Right lobe of liver (tissue), 6 donors: ENCODE data around the gene LRRC73. TPM values are rescaled to one million over a fixed set of nuclear protein-coding genes. Genes with fewer than 3 reads are reported as not detected.
"Not testable (repeated sequence)": the region's sequence is repeated elsewhere in the genome, so short reads cannot be mapped to it uniquely, and the experiment has no call there.

Experiments used
- ATAC-seq, 4 donors: fragments of 200-7000 bp; cut with Tn5 transposase; one replicate each; pipeline ENCODE4 v1.9.1; 2020; ENCODE audit warnings: mild to moderate bottlenecking in 4 of 4, moderate library complexity in 4 of 4
- DNase-seq, 3 donors: peaks; one replicate each; pipeline ENCODE4 v3.0.0-alpha.2; 2020
- H3K27ac ChIP-seq, 3 donors: fragments of 200-600 bp; one replicate each; pipeline ENCODE4 v1.8.0; 2022
- H3K27me3 ChIP-seq, 2 donors: fragments of 200-600 bp; one replicate each; pipeline ENCODE4 v1.8.0; 2022
- H3K36me3 ChIP-seq, 4 donors: fragments of 200-600 bp; sonication (generic) in 1 of 4; one replicate each; pipeline versions ENCODE4 v1.5.1 to v1.8.0; 2017 to 2022; ENCODE audit warnings: control low read depth in 1 of 4
- H3K4me1 ChIP-seq, 4 donors: fragments of 200-600 bp; sonication (generic) in 1 of 4; one replicate each; pipeline versions ENCODE4 v1.5.1 to v1.8.0; 2017 to 2022; ENCODE audit warnings: control low read depth in 1 of 4
- H3K4me3 ChIP-seq, 3 donors: fragments of 200-600 bp; one replicate each; pipeline ENCODE4 v1.8.0; 2022
- H3K9me3 ChIP-seq, 4 donors: fragments of 200-600 bp; sonication (generic) in 1 of 4; one replicate each; pipeline versions ENCODE4 v1.5.1 to v1.8.0; 2017 to 2022; ENCODE audit warnings: control low read depth in 1 of 4
- CTCF ChIP-seq, 4 donors: fragments of 200-600 bp in 3 of 4; fragments of 450-650 bp in 1 of 4; IDR thresholded peaks; one replicate each; pipeline versions ENCODE4 v1.5.1 to v1.8.0; 2016 to 2022; ENCODE audit warnings: antibody characterized with exemption in 4 of 4, mild to moderate bottlenecking in 2 of 4
- POLR2A ChIP-seq: fragments of 450-650 bp; IDR thresholded peaks from one replicate; pipeline ENCODE4 v1.6.1; 2017; ENCODE audit warnings: antibody characterized with exemption, mild to moderate bottlenecking
- WGBS: methylation state at CpG from one replicate; pipeline ENCODE4 v1.1.6; 2018; ENCODE audit warnings: low coverage, low lambda C conversion rate; ENCODE audit not compliant: insufficient coverage; ENCODE audit errors: missing lambda C conversion rate; 5-methylcytosine and 5-hydroxymethylcytosine counted together
- intact Hi-C, 2 donors: fragments of 100-400 bp; cut with DNase I; formaldehyde crosslinking; loops; one replicate each; pipeline versions ENCODE4 v1.11.2 to v1.14.1; 2022
- small RNA-seq, 2 experiments: library from RNA; depleted of rRNA; stranded (forward); fragments of <200 nt; gene quantifications; one replicate each; pipeline ENCODE3, GENCODE V24; 2016
- total RNA-seq, 6 experiments: library from RNA; depleted of rRNA in 2 of 6; stranded (reverse); fragments of >200 nt in 2 of 6; fragmentation: NEBNext Ultra II Directional in 3 of 6; extraction: Animal tissue kit (Norgen Biotek cat#: 25700) in 3 of 6; gene quantifications; one replicate each; pipeline versions ENCODE4 v1.1.0 to v1.2.4, GENCODE V29; 2016 to 2023
- donor health status: DM: no; HTN: yes; CAD: no.
- donor health status: DM: no; HTN: no; CAD: no.
- donor health status: DM: no; HTN: no; CAD: no.
- donor health status: DM: no; HTN: yes; CAD: no.
- donor health status: DM: no; HTN: yes; CAD: no.

Gene LRRC73
- total RNA-seq, 6 experiments from 2014 or later, result 0.12 to 0.43 (median 0.26) TPM; not detected in 1

DNA sequence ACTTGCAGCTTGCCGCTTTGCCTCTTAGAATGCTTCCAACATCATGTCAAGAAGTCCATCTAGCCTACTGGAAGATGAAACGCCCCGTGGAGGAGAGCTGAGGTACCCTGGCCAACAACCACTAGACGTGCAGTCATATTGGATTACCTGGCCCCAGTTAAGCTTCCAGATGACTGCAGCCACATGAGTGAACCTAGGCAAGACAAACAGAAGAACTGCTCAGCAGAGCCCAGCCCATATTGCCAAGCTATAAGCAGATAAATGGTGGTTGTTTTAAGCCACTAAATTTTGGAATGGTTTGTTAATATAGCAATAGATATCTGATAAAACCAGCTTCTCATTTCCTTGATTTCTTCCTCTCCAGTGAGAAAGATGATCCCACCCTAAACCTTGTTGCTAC is 50.1 kb downstream of the LRRC73 start:
- H3K4me3 ChIP-seq, result no peak overlapping the region
- WGBS, result 66% methylated on average over 4 of the region's 4 CpGs
- DNase-seq (no peak), ATAC-seq (no peak)
- peaks cover 0 to 4% of the 10 kb centered on the region in 2 donors for H3K27me3 ChIP-seq
- H3K36me3 ChIP-seq, result no peaks in the 10 kb centered on the region
- TF ChIP-seq CTCF (IDR thresholded peaks at IDR 0.05), result no peak
- TF ChIP-seq POLR2A, result no peak
- H3K4me1 ChIP-seq, result peaks cover 0 to 9% (median 0%) of the 10 kb centered on the region in 4 donors
- H3K27ac ChIP-seq, result no peak overlapping the region
- intact Hi-C loops, result no loop called here
- no peaks in the 10 kb centered on the region for H3K9me3 ChIP-seq

DNA sequence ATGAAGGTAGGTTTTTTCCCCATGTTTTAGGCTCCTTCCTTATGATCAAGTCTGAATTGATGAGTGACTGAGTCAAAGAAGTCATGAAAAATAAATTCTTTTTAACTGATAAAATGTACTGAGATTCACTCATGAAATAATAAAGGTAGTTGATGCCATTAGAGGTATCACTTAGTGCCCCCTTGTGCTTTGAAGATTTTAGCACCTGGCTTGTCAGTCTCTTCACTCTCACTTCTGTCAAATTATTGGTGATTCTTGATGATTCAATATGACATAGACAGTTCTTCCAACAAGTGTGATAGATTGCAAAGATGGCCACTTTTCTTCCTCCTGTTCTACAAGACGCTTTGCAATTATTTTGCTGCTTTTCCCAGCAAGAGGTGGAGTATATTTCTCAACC is 50.6 kb downstream of the LRRC73 start:
- Histone ChIP-seq H3K27me3 (peaks cover 0 to 4% of the 10 kb centered on the region in 2 donors), H3K4me1 (peaks cover 0 to 13% (median 0%) of the 10 kb centered on the region in 4 donors), H3K27ac (no peak overlapping the region), H3K36me3 (no peaks in the 10 kb centered on the region), H3K9me3 (no peaks in the 10 kb centered on the region), H3K4me3 (no peak overlapping the region)
- WGBS, result 69% methylated on average over 1 of the region's 1 CpG
- no peak for DNase-seq
- no peak for TF ChIP-seq POLR2A
- TF ChIP-seq CTCF (IDR thresholded peaks at IDR 0.05), result no peak
- intact Hi-C loops, result no loop called here
- no peak for ATAC-seq

DNA sequence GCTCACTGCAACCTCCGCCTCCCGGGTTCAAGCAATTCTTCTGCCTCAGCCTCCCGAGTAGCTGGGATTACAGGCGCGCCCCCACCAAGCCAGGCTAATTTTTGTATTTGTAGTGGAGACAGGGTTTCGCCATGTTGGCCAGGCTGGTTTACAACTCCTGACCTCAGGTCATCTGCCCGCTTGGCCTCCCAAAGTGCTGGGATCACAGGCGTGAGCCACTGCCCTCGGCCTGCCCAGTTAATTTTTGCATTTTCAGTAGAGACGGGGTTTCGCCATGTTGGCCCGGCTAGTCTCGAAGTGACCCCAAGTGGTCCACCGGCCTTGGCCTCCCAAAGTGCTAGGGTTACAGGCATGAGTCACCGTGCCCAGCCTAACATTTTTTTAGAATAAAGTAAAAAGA is 52.0 kb downstream of the LRRC73 start:
- H3K9me3 ChIP-seq, intact Hi-C loops: not testable (repeated sequence)
- 79% methylated on average over 13 of the region's 15 CpGs for WGBS

DNA sequence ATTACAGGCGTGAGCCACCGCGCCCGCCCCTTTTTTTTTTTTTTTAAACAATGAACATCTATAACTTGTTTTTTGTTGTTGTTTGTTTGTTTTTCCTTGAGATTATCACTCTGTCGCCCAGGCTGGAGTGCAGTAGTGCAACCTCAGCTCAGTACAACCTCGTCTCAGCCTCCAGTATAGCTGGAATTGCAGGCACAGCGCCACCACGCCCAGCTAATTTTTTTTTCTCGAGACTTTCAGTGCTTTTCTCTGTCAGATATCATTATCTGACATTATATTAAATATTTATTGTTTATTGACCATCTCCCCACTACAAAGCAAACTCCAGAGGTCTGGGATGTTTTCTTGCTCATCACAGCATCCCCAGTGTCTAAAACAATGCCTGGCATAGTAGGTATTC is 52.5 kb downstream of the LRRC73 start:
- WGBS, result 58% methylated on average over 9 of the region's 9 CpGs
- intact Hi-C loops, result no loop called here
- peaks cover 0 to 4% of the 10 kb centered on the region in 2 donors for H3K27me3 ChIP-seq
- H3K27ac ChIP-seq, result no peak overlapping the region
- no peak for ATAC-seq
- no peak for DNase-seq
- H3K4me3 ChIP-seq, result no peak overlapping the region
- no peaks in the 10 kb centered on the region for H3K9me3 ChIP-seq
- TF ChIP-seq CTCF (IDR thresholded peaks at IDR 0.05) (no peak), POLR2A (no peak)
- H3K36me3 ChIP-seq, result no peaks in the 10 kb centered on the region
- H3K4me1 ChIP-seq, result peaks cover 0 to 13% (median 0%) of the 10 kb centered on the region in 4 donors

More for the DNA sequence above, 52.0 kb downstream of the LRRC73 start:
- DNase-seq, H3K36me3 ChIP-seq, H3K27me3 ChIP-seq, H3K27ac ChIP-seq, ATAC-seq, H3K4me3 ChIP-seq: not testable (repeated sequence)
- peaks cover 0 to 13% (median 0%) of the 10 kb centered on the region in 4 donors for H3K4me1 ChIP-seq

Small RNA genes within 50 kb of the gene (small RNA-seq; reads per million reads assigned to genes)
- gene RF00426 (0 reads per million in 2 experiments), gene RNU6-1113P (0 reads per million in 2 experiments)

Other genes with a start within 250 kb of the LRRC73 start
- gene SLC22A7, start 212.1 kb downstream of the LRRC73 start, total RNA-seq, result 100 to 1,000 TPM; 145 to 348 (median 185) TPM
- 1 to 10 TPM; 2.1 to 7.9 (median 5.2) TPM for gene CRIP3, start 201.5 kb downstream of the LRRC73 start, total RNA-seq
- 10 to 100 TPM in 2 of 6 experiments, 1 to 10 TPM in 4; 8.8 to 13.3 (median 9.1) TPM for gene ZNF318, start 140.7 kb downstream of the LRRC73 start, total RNA-seq
- gene ABCC10, start 82.8 kb downstream of the LRRC73 start, total RNA-seq, result 10 to 100 TPM in 1 of 6 experiments, 1 to 10 TPM in 5; 5.8 to 10.7 (median 7.5) TPM
- gene DLK2, start 54.8 kb downstream of the LRRC73 start, total RNA-seq, result under 1 TPM in 1 of 6 experiments, not detected in 5; 0.13 TPM
- 10 to 100 TPM in 5 of 6 experiments, 1 to 10 TPM in 1; 9.2 to 16.0 (median 12.9) TPM for gene TJAP1, start 32.8 kb downstream of the LRRC73 start, total RNA-seq
- gene YIPF3, start 6.6 kb upstream of the LRRC73 start, total RNA-seq, result 10 to 100 TPM; 58.9 to 70.0 (median 62.7) TPM
- 10 to 100 TPM; 12.2 to 17.7 (median 14.1) TPM for gene POLR1C, start 6.7 kb upstream of the LRRC73 start, total RNA-seq
- gene XPO5, start 65.7 kb upstream of the LRRC73 start, total RNA-seq, result 10 to 100 TPM; 11.3 to 16.3 (median 12.6) TPM
- 1 to 10 TPM; 5.1 to 9.3 (median 6.8) TPM for gene POLH, start 65.8 kb upstream of the LRRC73 start, total RNA-seq
- gene GTPBP2, start 118.9 kb upstream of the LRRC73 start, total RNA-seq, result 10 to 100 TPM; 12.5 to 39.9 (median 19.2) TPM
- gene MAD2L1BP, start 125.5 kb upstream of the LRRC73 start, total RNA-seq, result 10 to 100 TPM; 11.7 to 31.7 (median 14.6) TPM
- not detected for gene RSPH9, start 134.7 kb upstream of the LRRC73 start, total RNA-seq
- 10 to 100 TPM; 23.5 to 45.4 (median 25.6) TPM for gene MRPS18A, start 177.4 kb upstream of the LRRC73 start, total RNA-seq